ENCODE data around the gene STRN4.
"Not testable (repeated sequence)": the region's sequence is repeated elsewhere in the genome, so short reads cannot be mapped to it uniquely, and the experiment has no call there.

The STRN4 gene, protein sequence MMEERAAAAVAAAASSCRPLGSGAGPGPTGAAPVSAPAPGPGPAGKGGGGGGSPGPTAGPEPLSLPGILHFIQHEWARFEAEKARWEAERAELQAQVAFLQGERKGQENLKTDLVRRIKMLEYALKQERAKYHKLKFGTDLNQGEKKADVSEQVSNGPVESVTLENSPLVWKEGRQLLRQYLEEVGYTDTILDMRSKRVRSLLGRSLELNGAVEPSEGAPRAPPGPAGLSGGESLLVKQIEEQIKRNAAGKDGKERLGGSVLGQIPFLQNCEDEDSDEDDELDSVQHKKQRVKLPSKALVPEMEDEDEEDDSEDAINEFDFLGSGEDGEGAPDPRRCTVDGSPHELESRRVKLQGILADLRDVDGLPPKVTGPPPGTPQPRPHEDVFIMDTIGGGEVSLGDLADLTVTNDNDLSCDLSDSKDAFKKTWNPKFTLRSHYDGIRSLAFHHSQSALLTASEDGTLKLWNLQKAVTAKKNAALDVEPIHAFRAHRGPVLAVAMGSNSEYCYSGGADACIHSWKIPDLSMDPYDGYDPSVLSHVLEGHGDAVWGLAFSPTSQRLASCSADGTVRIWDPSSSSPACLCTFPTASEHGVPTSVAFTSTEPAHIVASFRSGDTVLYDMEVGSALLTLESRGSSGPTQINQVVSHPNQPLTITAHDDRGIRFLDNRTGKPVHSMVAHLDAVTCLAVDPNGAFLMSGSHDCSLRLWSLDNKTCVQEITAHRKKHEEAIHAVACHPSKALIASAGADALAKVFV

DNA sequence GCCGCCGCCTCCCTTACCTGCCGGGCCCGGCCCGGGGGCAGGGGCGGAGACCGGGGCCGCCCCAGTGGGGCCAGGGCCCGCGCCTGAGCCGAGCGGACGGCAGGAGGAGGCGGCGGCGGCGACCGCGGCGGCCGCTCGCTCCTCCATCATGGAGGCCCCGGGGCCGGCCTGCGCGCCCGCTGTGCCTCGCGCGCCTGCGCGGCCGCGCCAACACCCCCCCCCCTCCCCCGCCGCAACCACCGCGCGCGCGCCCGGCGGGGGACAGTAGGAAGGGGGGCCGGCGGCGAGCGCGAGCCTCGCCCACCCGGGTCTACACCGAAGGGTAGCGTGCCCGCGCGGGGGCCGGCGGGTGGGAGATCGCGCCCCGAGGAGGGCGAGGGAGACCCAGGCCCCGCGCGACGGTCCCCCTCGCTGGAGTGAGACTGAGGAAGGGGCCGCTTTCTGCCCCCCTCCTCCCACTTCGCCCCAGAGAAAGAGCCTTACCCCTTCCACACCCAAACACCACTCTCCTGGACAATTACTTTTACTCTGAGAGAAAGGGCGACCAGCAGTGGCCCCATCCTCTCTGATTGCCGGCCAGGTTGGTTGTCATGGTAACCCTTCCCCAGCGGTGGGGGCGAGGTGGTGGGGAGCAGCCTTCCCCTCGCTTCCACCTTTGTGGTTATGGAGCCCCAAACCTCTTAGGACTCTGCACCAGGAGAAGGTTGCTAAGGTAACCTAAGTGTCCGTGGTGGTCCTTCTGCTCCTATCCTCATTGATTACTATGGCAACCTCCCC, at the start of gene STRN4:
Gene STRN4 (minus strand): TSS at position 170 of the 777 bp plus-strand sequence. CDS start 20 bp downstream, at position 150.
- peak in 2 of 3 donors; percentile 35 to 52 for DNase-seq (ENCODE audit: low read depth in 3 of 3, low spot score in 1 of 3)

DNA sequence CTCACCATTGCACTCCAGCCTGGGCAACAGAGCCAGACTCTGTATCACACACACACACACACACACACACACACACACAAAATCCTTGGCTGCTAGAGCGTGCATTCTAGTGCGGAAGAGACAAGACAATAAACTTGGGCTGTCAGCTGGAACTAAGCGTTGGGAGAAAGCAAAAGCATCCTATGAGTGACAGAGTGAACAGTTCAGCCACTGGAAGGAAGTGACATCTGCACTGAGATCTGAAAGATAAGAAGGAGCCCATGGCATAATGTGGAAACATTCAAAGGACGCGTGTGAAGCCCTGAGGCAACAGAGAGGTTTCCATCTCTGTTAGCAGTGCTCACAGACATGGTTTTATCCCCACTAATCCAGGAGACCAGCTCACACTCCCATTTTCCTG, 45.7 kb upstream of the STRN4 start:
- no peak for DNase-seq (ENCODE audit: low read depth in 3 of 3, low spot score in 1 of 3)

DNA sequence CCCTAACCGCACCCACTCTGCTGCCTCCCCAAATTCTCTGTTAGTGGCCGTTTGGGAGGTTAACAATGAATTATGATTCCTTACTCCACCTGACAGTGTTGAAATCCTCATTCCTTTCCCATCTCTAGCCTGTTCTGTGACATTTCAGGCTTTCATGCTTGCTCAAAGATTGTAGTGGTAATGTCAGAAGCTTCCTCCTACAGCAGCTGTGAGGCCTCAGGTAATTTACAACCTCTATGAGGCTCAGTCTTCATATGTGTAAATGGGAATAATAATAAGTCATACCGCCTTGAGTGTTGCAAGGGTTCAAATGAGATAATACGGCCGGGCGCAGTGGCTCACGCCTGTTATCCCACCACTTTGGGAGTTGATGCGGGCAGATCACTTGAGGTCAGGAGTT, 43.1 kb upstream of the STRN4 start:
- no peak for DNase-seq (ENCODE audit: low read depth in 3 of 3, low spot score in 1 of 3)

DNA sequence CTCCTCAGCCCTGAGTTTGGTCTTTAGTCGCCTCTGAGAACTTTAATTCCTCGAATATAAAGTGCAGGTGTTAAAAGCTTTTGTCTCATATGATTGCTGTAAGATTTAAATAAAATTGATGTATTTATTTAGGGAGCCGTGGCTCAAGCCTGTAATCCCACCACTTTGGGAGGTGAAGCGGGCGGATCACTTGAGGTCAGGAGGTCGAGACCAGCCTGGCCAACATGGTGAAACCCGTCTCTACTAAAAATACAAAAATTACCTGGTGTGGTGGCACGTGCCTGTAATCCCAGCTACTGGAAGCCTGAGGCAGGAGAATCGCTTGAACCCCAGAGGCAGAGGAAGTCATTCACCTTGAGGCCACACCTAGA, 42.7 kb upstream of the STRN4 start:
- DNase-seq (ENCODE audit: low read depth in 3 of 3, low spot score in 1 of 3) = no peak

DNA sequence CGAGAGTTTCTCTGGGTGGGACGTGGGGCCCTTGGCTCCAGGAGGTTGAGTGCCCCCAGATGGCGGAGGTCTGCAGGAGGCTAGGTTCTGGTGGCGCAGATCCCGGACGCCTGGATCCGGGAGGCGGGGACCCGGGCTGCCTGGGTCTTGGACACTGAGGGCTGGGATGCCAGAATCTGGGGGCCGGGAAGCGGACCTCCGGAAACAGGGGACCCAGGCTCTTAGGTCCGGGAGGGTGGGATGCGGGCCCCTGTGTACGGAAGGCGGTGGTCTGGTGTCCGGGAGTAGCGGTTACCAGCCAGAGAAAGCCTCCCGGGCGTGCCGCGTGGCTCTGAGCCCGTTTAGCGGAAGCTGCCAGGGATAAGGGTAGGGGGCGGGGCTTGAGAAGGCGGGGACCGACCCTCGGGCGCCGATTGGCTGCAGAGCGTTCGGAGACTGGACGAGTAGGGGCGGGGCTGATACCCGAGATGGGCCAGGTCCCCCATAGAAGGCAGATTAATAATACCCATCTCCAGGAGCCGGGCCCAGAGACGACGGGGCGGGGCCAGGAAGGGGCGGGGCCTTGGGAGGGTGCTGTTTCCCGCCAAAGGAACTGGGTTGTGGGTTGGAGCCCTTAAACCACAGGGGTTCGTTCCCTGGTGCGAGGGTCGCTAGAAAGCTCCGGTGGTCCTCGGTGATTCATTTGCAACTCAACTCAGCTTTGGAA, 42.2 kb upstream of the STRN4 start, which contains the start of gene SLC1A5:
Gene SLC1A5 (minus strand): TSS at position 333 of the 706 bp plus-strand sequence. CDS start 629 bp downstream, outside the sequence.
- DNase-seq (ENCODE audit: low read depth in 3 of 3, low spot score in 1 of 3) = peak; percentile 93 to 99 (median 95)

GRCh38 chr19:46787331-46788261, 41.3 kb upstream of the STRN4 start:
- peak in 1 of 3 donors; percentile 26 for DNase-seq (ENCODE audit: low read depth in 3 of 3, low spot score in 1 of 3)

- no peak for DNase-seq (ENCODE audit: low read depth in 3 of 3, low spot score in 1 of 3)
These were observed 40.7 kb upstream of the STRN4 start for GRCh38 chr19:46787040-46787330.

DNA sequence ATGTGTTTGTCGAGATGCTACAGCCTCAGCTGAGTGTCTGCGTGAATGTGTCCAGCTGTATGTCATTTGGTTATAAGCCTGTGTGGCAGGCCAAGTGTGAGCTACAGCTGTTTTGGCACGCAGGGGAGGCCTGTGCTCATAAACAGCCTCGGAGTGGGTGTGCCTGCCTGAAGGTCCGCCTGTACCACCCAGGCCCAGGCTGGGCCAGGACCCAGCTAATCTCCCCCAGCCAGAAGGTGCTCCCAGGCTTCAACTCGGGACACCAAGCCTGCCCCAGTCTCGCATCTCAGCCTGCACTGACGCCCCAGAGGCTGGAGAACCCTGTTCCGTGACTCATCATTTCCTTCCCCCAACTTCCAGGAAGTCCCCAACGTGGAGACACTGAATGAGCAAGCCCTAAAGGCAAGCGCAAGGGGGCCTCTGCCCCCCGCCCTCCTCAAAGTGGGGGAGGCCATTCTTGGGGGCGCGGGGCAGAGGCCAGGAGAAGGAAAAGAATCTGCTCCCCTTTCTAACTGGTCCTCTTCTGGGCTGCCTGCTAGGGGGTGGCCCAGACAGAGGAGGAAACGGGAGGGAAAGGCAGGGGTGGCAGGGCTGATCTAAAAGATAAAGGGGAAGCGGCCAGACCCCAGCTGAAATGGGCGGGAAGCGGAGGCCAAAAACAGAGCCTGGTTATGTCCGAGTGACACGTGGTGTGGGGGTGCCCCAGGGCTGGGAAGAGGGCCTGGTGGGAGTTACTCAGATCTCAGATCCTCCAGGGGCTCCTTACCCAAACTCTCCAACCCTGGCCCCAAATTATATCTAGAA, 40.2 kb upstream of the STRN4 start:
- DNase-seq (ENCODE audit: low read depth in 3 of 3, low spot score in 1 of 3) = peak; percentile 63 to 74 (median 69)

- DNase-seq (ENCODE audit: low read depth in 3 of 3, low spot score in 1 of 3) = no peak
These were observed 39.7 kb upstream of the STRN4 start for GRCh38 chr19:46785980-46786235.

DNA sequence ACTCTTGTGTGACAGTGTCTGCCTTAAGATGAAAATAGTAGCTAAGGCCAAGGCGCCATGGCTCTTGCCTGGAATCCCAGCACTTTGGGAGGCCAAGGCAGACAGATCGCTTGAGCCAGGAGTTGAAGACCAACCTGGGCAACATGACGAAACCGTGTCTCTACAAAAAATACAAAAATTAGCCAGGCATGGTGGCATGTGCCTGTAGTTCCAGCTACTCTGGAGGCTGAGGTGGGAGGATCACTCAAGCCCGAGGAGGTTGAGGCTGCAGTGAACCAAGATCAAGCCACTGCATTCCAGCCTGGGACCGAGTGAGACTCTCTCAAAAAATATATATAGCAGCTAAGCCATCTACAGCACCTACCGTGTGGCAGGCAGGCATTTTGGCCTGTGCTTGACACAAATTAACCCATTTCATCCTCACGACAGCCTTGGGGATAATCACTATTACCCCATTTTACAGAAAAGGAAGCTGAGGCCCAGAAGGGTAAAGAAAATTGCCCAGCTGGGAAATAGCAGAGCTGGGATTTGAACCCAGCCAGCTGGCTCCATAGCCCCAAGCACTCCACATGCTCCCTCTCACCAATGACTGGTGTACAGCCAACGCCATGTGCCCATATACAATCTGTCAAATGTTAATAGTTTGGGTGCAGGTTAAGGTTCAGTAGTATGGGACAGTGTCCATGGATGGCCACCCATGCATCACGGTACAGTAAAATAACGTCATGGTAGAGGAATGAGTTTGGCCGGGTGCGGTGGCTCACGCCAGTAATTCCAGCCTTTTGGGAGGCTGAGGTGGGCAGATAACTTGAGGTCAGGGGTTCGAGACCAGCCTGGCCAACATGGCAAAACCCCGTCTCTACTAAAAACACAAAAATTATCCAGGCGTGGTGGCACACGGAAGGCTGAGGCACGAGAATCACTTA, 39.1 kb upstream of the STRN4 start:
- no peak for DNase-seq (ENCODE audit: low read depth in 3 of 3, low spot score in 1 of 3)

GRCh38 chr19:46784262-46785053, 38.2 kb upstream of the STRN4 start:
- DNase-seq (ENCODE audit: low read depth in 3 of 3, low spot score in 1 of 3) = peak in 1 of 3 donors; percentile 44

- no peak for DNase-seq (ENCODE audit: low read depth in 3 of 3, low spot score in 1 of 3)
These were observed 37.4 kb upstream of the STRN4 start for GRCh38 chr19:46783670-46784069.

GRCh38 chr19:46782355-46783019, 36.2 kb upstream of the STRN4 start:
- no peak for DNase-seq (ENCODE audit: low read depth in 3 of 3, low spot score in 1 of 3)

DNA sequence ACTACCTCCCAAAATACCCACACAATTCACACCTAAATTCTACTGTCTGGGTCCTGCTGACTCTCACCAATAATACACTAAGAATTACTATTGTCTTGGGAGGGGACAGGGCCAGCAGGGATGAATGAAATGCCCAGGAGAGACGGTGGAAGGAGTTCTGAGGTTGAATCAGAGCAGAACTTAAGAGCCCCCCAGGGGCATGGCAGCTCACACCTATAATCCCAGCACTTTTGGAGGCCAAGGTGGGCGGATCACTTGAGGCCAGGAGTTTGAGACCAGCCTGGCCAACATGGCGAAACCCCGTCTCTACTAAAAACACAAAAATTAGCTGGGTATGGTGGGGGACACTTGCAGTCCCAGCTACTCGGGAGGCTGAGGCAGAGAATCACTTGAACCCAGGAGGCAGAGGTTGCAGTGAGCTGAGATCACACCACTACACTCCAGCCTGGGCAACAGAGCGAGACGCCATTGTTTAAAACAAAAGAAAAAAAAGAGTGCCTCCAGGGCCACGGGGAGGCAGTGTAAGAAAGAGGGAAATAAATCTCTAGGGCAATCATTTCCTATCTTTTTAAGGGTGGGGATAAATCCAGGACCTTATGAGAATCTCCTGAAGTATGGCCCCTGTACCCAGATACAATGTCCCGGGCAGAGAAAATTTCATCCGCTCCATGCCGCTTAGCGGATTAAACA, 31.9 kb upstream of the STRN4 start:
- DNase-seq (ENCODE audit: low read depth in 3 of 3, low spot score in 1 of 3) = not testable (repeated sequence)

DNA sequence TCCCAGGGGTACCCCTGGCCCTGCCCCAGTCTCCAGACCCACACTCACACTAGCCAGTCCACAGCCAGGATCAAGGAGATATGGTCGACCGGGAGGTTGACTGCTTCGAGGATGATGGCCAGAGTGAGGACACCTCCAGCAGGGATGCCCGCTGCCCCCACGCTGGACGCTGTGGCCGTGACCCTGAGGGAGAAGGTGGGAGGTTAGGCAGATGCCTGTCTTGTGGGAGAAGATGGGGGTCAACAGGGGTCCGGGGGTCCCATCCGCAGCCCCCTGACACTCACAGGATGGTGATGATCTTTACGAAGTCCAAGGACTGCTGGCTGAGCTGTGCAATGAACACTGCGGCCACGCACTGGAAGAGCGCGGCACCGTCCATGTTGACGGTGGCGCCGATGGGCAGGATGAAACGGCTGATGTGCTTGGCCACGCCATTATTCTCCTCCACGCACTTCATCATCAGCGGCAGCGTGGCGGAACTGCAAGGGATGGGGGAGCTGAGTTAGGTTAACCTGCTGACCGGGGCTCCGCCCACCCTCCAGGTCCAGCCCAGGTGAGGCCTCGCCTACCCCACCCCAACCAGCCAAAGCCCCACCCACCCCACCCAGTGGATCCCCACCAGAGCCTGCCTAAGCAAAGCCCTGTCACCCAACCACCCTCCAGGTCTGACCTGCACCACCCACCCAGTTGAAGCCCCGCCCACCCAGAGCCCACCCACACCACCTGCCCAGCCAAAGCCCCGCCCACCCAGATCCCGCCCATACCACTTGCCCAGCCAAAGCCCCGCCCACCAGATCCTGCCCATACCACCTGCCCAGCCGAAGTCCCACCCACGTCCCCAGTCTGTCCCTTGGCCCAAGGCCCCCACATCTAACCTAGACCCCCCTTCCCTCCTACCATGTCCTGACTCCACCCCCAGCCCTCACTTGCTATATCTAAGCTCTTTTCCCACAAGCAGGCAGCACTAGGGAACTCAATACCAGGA, 31.0 kb upstream of the STRN4 start:
- DNase-seq (ENCODE audit: low read depth in 3 of 3, low spot score in 1 of 3) = no peak

Data from stimulated activated CD4-positive, alpha-beta T cell treated with anti-CD3 and anti-CD28 coated beads, TNF-alpha, amount 100 ng/mL, for 1 hour (primary cell).